IMR-90 (cell line): ENCODE results near the gene GPR152. TPM values are rescaled to one million over a fixed set of nuclear protein-coding genes. Genes with fewer than 3 reads are reported as not detected.

Experiments
- ATAC-seq: fragments of 200-7000 bp; cut with Tn5 transposase; 2 replicates; pipeline ENCODE4 v1.9.1; 2020; ENCODE audit warnings: low read depth, mild to moderate bottlenecking, moderate library complexity
- BruUV-seq: library from RNA; stranded (reverse); fragments of 400-500 nt; replicated peaks from 2 replicates; lab custom pipeline; 2021; lab: Mats Ljungman, UMichigan
- CTCF ChIA-PET: fragments of 300-600 bp; formaldehyde crosslinking; extraction: SDS; loops from one replicate; lab custom pipeline; 2021; ENCODE audit warnings: antibody characterized with exemption; lab: Yijun Ruan, JAX
- POLR2A ChIA-PET: fragments of 300-600 bp; sonication (Branson Sonifier 250); formaldehyde crosslinking; loops from one replicate; lab custom pipeline; 2022; ENCODE audit warnings: antibody characterized with exemption; ENCODE audit not compliant: unreplicated experiment; lab: Charles Lee
- DNase-seq: peaks from one replicate; pipeline ENCODE4 v3.0.0; 2013
- H2AFZ ChIP-seq: replicated peaks from 2 replicates; pipeline ENCODE3; 2013; ENCODE audit warnings: low read length, mild to moderate bottlenecking; ENCODE audit not compliant: poor library complexity
- H2AK5ac ChIP-seq: 2 replicates; pipeline ENCODE4 v1.6.1; 2013; ENCODE audit warnings: low read depth, low read length, inconsistent platforms
- H2AK9ac ChIP-seq: replicated peaks from 2 replicates; pipeline ENCODE3; 2013; ENCODE audit warnings: mild to moderate bottlenecking, low read depth, low read length, moderate library complexity; ENCODE audit not compliant: poor library complexity
- H2BK120ac ChIP-seq: 2 replicates; pipeline ENCODE4 v1.6.1; 2013; ENCODE audit warnings: low read depth, low read length, inconsistent platforms
- H2BK15ac ChIP-seq: 3 replicates; pipeline ENCODE4 v1.6.1; 2013; ENCODE audit warnings: low read depth, low read length, inconsistent platforms
- H2BK20ac ChIP-seq: 2 replicates; pipeline ENCODE4 v1.6.1; 2013; ENCODE audit warnings: low read depth, mild to moderate bottlenecking, inconsistent platforms, low read length, moderate library complexity
- H2BK5ac ChIP-seq: 2 replicates; pipeline ENCODE4 v1.6.1; 2013; ENCODE audit warnings: mild to moderate bottlenecking, low read depth, low read length, inconsistent platforms; ENCODE audit not compliant: poor library complexity, severe bottlenecking
- H3K14ac ChIP-seq: replicated peaks from 2 replicates; pipeline ENCODE4 v1.6.1; 2013; ENCODE audit warnings: low read depth, low read length, inconsistent platforms
- H3K18ac ChIP-seq: 2 replicates; pipeline ENCODE4 v1.6.1; 2013; ENCODE audit warnings: low read depth, low read length, control low read depth
- H3K23ac ChIP-seq: 2 replicates; pipeline ENCODE4 v1.6.1; 2013; ENCODE audit warnings: low read depth, low read length, inconsistent platforms
- H3K27ac ChIP-seq: 2 replicates; pipeline ENCODE4 v1.5.1; 2013; ENCODE audit warnings: mild to moderate bottlenecking, control low read depth, low read length; ENCODE audit not compliant: insufficient read depth
- H3K27me3 ChIP-seq: 2 replicates; pipeline ENCODE4 v1.6.1; 2013; ENCODE audit warnings: low read length; ENCODE audit not compliant: control insufficient read depth, insufficient read depth
- H3K36me3 ChIP-seq: 2 replicates; pipeline ENCODE4 v1.6.1; 2013; ENCODE audit warnings: low read length, mixed read lengths; ENCODE audit not compliant: control insufficient read depth, insufficient read depth
- H3K4ac ChIP-seq: 2 replicates; pipeline ENCODE4 v1.6.1; 2013; ENCODE audit warnings: low read depth, low read length, inconsistent platforms
- H3K4me1 ChIP-seq: 2 replicates; pipeline ENCODE4 v1.6.1; 2013; ENCODE audit warnings: low read length, mixed read lengths; ENCODE audit not compliant: control insufficient read depth, insufficient read depth
- H3K4me2 ChIP-seq: 2 replicates; pipeline ENCODE4 v1.6.1; 2013; ENCODE audit warnings: low read depth, mild to moderate bottlenecking, control low read depth, low read length, moderate library complexity
- H3K4me3 ChIP-seq: 2 replicates; pipeline ENCODE4 v1.5.1; 2013; ENCODE audit warnings: low read depth, mild to moderate bottlenecking, control low read depth, low read length, moderate library complexity; ENCODE audit not compliant: insufficient read depth
- H3K56ac ChIP-seq: 2 replicates; pipeline ENCODE4 v1.6.1; 2013; ENCODE audit warnings: low read length, inconsistent platforms; ENCODE audit not compliant: insufficient read depth; ENCODE audit errors: extremely low read depth
- H3K79me1 ChIP-seq, 2 experiments: 2 replicates each; pipeline ENCODE4 v1.6.1; 2013; ENCODE audit warnings: low read length in 2 of 2, inconsistent platforms in 1 of 2, low read depth in 1 of 2
- H3K9ac ChIP-seq: 2 replicates; pipeline ENCODE4 v1.6.1; 2013; ENCODE audit warnings: low read depth, low read length, control low read depth
- H3K9me1 ChIP-seq: 2 replicates; pipeline ENCODE4 v1.6.1; 2013; ENCODE audit warnings: low read length, inconsistent platforms; ENCODE audit not compliant: insufficient read depth
- H3K9me3 ChIP-seq: 2 replicates; pipeline ENCODE4 v1.6.1; 2013; ENCODE audit warnings: low read length; ENCODE audit not compliant: control insufficient read depth, insufficient read depth
- H4K20me1 ChIP-seq: 2 replicates; pipeline ENCODE4 v1.6.1; 2013; ENCODE audit warnings: low read length, inconsistent platforms; ENCODE audit not compliant: insufficient read depth
- H4K5ac ChIP-seq: 2 replicates; pipeline ENCODE4 v1.6.1; 2013; ENCODE audit warnings: mild to moderate bottlenecking, low read depth, low read length, control low read depth
- H4K8ac ChIP-seq, 2 experiments: 2 replicates each; pipeline ENCODE4 v1.6.1; 2013; ENCODE audit warnings: low read depth in 2 of 2, low read length in 2 of 2, control low read depth in 1 of 2, inconsistent platforms in 1 of 2
- H4K91ac ChIP-seq: 2 replicates; pipeline ENCODE4 v1.6.1; 2013; ENCODE audit warnings: low read depth, low read length, inconsistent platforms; ENCODE audit not compliant: insufficient read depth
- CEBPB ChIP-seq: IDR thresholded peaks from 2 replicates; pipeline ENCODE4 v1.6.1; 2012; ENCODE audit warnings: low read depth, low read length, improper control_type of control experiment
- ELK1 ChIP-seq: fragments of 150-350 bp; IDR thresholded peaks from 2 replicates; pipeline ENCODE4 v1.6.1; 2016; ENCODE audit warnings: low read depth, mild to moderate bottlenecking, low read length, moderate library complexity, borderline replicate concordance
- MAFK ChIP-seq: IDR thresholded peaks from 2 replicates; pipeline ENCODE4 v1.6.1; 2012; ENCODE audit warnings: low read depth, low read length, improper control_type of control experiment
- POLR2A ChIP-seq: IDR thresholded peaks from 2 replicates; pipeline ENCODE4 v1.6.1; 2012; ENCODE audit warnings: mild to moderate bottlenecking, low read depth, low read length
- RAD21 ChIP-seq: IDR thresholded peaks from 2 replicates; pipeline ENCODE4 v1.6.1; 2012; ENCODE audit warnings: low read length, improper control_type of control experiment
- SMC3 ChIP-seq: fragments of 150-350 bp; IDR thresholded peaks from 2 replicates; pipeline ENCODE4 v1.6.1; 2016; ENCODE audit warnings: low read depth, mild to moderate bottlenecking, antibody characterized with exemption, low read length, moderate library complexity
- USF2 ChIP-seq: fragments of 150-350 bp; IDR thresholded peaks from 2 replicates; pipeline ENCODE4 v1.6.1; 2017; ENCODE audit warnings: mild to moderate bottlenecking, antibody characterized with exemption, low read length, low read depth
- WGBS, 2 experiments: methylation state at CpG; one replicate each; pipeline versions ENCODE4 v1.1.5 to v1.1.7; 2013; ENCODE audit warnings: missing lambda C conversion rate in 2 of 2; ENCODE audit not compliant: insufficient read length in 1 of 2; ENCODE audit errors: extremely low coverage in 2 of 2; 5-methylcytosine and 5-hydroxymethylcytosine counted together
- dilution Hi-C: fragments of 300-500 bp; cut with HindIII; formaldehyde crosslinking; loops from one replicate; pipeline ENCODE4 v1.14.3; 2018; ENCODE audit warnings: low sequenced_read_pairs; ENCODE audit not compliant: unreplicated experiment
- in situ Hi-C: fragments of 300-500 bp; cut with MboI; formaldehyde crosslinking; loops from 3 replicates; pipeline ENCODE4 v1.14.3; 2019; ENCODE audit warnings: low sequenced_read_pairs, inconsistent platforms, mixed read lengths
- intact Hi-C: fragments of 100-400 bp; cut with micrococcal nuclease; formaldehyde crosslinking; loops from 2 replicates; pipeline ENCODE4 v1.10.0; 2022
- polyA plus RNA-seq, 3 experiments: library from polyadenylated mRNA; depleted of rRNA; stranded (reverse); fragments of >200 nt; gene quantifications; 2 replicates each; pipeline ENCODE4 v1.2.3, GENCODE V29; 2012; ENCODE audit warnings: low replicate concordance in 1 of 3
- total RNA-seq: library from RNA; depleted of rRNA; stranded (reverse); fragments of >200 nt; gene quantifications from 2 replicates; pipeline ENCODE4 v1.2.3, GENCODE V29; 2012

The GPR152 gene
- total and polyA plus RNA-seq, 2 of the 4 experiments (the other 2 are of a cell fraction), result not detected

GRCh38 chr11:67416416-67417335, 35.9 kb downstream of the GPR152 start:
- Histone ChIP-seq H4K20me1 (no peaks in the 10 kb centered on the region), H4K5ac (no peak overlapping the region), H2AFZ (no peak overlapping the region), H3K9me1 (no peaks in the 10 kb centered on the region), H4K91ac (no peak overlapping the region), H3K27ac (no peak overlapping the region), H3K9ac (no peak overlapping the region), H2BK20ac (no peak overlapping the region), H3K4me2 (no peak overlapping the region), H2AK9ac (no peak overlapping the region), H3K14ac (no peak overlapping the region), H3K27me3 (peaks cover 20% of the 10 kb centered on the region), H3K9me3 (no peaks in the 10 kb centered on the region), H2BK15ac (no peak overlapping the region), H3K79me1 (no peaks in the 10 kb centered on the region), H3K4me1 (peaks cover 5% of the 10 kb centered on the region; the same call in 1 of the 2 replicates), H2BK120ac (no peak overlapping the region), H3K4ac (no peak overlapping the region), H2AK5ac (no peak overlapping the region), H2BK5ac (no peak overlapping the region), H3K18ac (no peak overlapping the region), H3K56ac (no peak overlapping the region), H3K4me3 (no peak overlapping the region), H4K8ac (no peak overlapping the region), H3K36me3 (no peaks in the 10 kb centered on the region), H3K23ac (no peak overlapping the region)
- DNase-seq (no peak), ATAC-seq (no peak)
- BruUV-seq, result no TSS peak
- in situ Hi-C loops, result no loop called here
- intact Hi-C loops, result no loop called here
- no peak for TF ChIP-seq MAFK
- TF ChIP-seq ELK1, result no peak
- no peak for TF ChIP-seq SMC3
- TF ChIP-seq USF2, result no peak
- TF ChIP-seq CEBPB, result no peak
- no peak for TF ChIP-seq RAD21
- no peak for TF ChIP-seq POLR2A
- 100% methylated on average over 1 of the region's 21 CpGs; no CpG with 5 or more reads in 1 of the 2 experiments for WGBS, 2 experiments
- POLR2A ChIA-PET, result no interaction called here
- CTCF ChIA-PET, result no interaction called here
- dilution Hi-C loops, result no loop called here
